ENCODE results near the gene ICOS.

ICOS gene, protein sequence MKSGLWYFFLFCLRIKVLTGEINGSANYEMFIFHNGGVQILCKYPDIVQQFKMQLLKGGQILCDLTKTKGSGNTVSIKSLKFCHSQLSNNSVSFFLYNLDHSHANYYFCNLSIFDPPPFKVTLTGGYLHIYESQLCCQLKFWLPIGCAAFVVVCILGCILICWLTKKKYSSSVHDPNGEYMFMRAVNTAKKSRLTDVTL

DNA sequence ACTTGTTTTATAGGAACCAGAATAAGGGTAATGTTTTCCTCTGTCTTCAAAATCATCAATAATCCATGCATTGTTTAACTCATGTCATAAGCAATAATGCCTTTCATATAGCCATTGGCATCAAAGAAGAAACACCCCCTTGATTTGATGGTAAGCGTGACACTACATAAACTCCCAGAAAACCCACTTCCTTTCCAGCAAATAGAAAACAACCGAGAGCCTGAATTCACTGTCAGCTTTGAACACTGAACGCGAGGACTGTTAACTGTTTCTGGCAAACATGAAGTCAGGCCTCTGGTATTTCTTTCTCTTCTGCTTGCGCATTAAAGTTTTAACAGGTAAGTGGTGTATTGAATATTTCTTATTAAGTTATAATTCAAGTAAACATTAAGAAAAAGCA lies at the start of gene ICOS:
ICOS (plus strand) TSS at position 229 of the 400 bp plus-strand sequence; CDS start at position 281, 52 bp downstream.
- DNase-seq, result no peak

DNA sequence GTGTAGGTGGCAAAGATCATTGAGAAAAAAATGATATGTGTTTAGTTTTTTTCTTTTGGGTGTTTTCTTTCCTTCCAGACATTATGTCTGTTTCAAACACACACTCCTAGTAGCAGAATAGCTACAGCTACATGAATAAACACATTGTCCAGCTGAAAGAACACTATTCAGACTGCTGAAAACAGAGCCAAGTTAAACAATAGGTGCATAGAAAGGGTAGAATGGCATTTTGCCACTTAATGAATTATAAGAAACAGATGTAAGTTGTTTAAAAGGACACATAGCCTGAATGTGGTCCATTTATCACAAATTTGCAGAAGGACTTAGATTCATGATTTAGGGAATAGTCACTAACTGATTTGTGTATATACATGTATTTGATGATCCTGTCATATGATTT lies 48.9 kb upstream of the ICOS start:
- no peak for DNase-seq

DNA sequence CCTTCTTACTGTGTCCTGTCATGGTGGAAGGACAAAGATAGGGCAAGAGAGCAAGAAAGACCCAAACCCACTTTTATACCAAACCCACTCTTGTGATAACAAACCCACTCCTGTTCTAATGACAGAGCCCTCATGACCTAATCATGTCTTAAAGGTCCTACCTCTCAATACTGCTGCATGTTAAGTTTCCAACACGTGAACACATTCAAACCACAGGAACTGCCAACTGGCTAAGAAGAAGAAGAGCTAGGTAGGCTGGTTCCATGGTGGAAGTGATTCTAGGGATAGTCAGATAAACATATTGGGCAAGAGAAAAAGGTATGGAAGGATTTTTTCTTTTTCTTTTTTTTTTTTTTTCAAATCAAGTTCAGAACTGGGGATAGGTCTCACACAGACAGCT lies 47.0 kb upstream of the ICOS start:
- DNase-seq, result no peak

DNA sequence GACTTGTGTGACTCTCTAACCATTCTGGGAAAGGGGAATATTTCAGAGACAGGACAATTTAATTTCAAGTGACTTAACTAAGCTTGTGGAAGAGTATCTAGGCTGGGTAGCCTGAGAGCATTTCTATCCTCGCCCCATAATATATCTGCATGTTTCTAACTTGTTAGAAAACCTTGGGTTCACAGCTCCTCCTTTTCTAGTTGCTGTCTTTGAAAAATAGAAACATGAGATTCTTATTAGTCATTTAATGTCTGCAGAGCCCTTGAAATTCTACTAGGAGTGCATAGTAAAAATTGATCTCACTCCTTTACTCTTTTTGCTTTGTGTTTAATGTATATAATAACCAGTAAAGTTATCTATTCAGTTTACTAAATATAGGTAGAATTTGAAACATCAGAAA lies 46.6 kb upstream of the ICOS start:
- no peak for DNase-seq

DNA sequence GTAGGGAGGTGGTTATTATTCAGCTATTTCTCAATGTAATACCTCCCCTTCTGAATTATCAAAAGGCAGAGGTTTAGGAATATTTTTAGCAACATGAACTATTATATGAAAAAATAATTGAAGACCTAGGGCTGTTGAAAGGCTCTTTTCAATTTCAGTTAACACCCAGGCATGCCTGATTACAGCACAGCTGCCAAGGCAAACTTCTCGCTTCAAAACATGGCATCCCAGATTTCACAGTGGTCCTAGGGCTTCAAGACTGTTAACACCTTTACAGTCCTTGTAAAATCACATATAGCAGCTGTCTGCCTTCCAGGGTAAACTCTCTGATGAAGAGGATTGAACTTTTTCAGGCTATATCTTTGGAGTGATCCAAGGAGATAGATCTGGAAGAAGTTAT lies 45.8 kb upstream of the ICOS start:
- no peak for DNase-seq

DNA sequence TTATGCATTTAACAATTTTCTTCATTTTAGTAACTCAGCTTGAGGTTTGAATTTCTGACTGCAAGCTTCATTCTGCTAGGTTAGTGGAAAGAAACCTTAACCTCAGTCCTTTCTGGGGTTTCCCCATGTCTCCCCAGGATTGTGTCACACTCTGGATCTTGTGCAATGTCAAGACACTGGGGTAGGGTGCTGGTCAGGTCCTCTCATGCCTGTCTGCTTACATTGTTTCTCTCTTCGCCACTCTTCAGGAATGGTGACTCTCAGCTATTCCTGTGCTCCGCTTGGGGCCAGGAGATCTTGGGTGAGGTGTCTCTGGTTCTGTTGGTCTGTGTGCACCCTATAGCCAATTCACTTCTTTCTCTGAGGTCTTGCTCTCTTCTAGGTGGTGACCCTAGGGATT lies 45.1 kb upstream of the ICOS start:
- DNase-seq, result no peak

DNA sequence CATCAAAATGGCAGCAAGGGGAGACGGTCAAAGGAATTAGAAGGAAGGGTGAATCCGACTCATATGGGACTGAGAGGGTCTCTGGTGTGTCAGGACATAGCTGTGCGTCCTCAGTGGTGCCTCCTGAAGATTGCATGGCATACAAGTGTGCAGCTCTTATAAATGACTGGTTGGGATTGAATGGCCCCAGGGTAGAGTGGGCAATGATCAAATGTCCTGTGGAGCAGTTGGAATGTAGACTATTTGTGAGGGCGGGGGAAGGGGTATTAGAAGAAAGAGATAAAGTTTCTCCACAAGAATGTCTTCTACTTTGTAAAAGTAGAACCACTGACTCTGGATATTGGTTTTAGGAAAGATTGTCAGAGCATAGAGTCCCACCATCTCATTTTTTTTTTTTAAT lies 44.4 kb upstream of the ICOS start:
- no peak for DNase-seq

DNA sequence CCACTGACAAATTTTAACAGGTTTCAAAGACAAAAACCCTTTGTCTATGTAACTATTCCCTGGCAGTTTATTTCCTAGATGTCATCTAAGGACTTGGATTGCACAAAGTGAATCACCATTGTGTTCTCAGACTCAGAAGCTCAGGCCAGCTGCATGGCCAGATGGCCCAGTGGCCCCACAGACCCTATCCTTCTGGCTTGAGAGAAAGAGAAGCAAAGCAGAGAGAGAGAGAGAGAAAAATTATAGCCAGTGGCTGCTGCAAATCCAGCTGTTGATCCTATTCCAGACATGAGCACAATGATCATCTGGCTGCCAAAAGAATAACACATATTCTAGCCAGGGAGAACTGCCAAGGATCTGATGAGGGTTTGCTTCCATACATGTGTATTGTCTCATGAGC lies 43.2 kb upstream of the ICOS start:
- no peak for DNase-seq

DNA sequence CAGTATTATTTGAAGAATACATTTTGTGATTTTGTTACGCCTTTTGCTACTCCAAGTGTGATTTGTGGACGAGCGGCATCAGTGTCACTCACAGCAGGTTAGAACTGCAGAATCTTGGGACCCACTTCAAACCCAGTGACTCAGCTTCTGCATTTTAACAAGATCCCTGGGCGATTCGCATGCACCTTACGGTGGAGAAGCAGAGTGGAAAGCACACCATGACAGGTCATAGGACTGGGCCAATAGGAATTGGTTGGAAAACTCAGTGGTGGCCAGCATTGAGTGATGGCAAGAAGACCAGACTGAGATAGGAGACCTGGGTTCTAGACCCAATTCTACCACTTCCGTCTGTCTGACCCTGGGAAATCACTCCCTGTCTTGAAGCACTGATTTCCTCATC lies 42.7 kb upstream of the ICOS start:
- no peak for DNase-seq

DNA sequence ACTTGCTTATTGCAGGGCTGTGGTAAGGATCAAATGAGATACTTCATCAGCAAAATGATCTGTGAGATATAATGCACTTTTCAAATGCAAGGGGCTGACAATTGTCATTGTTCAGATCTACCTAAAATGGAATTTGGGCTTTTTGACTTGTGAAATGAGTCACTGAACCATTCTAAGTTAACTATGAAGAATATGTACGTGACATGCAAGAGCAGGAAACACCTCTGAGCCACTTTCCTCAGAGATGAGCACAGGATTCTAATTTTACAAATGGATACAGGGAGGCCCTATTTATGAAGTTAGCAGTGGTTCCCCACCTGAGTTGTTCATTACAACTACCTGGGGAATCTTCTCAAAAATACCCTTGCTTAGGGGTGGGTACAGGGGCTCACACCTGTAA lies 42.3 kb upstream of the ICOS start:
- DNase-seq, result no peak

DNA sequence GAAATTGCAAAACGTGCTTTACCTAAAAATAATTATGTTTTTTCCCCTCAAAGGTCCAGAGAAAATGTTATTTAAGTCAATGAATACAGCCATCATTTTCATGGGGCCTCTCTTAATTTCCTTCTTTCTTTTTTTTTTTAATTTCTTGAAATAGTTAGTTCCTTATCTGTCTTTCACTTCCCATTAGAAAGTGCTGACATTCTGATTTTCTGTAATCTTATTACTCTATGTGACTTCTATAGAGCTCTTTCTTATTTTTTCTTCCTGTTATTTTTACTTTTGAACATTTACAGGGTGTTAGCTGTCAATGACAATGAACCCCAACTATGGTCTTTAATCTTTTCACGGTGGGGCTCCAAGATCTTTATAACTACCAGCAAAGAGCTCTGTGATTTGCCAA lies 39.0 kb upstream of the ICOS start:
- DNase-seq, result no peak

DNA sequence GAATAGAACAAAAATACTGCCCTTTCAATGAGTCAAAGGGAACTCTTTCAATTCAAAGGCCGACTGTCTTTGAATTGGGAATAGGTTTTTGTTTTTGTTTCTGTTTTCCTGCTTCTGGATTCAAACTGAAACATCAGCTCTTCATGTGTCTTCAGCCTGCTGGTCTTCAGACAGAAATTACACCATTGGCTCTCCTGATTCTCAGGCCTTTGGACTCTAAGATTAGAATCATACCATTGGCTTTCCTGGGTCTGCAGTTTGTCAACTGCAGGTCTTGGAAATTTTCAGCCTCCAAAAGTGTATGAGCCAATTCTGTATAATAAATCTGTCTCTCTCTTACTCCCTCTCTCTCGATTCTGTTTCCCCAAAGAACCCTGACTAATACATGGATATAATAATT lies 37.9 kb upstream of the ICOS start:
- no peak for DNase-seq

DNA sequence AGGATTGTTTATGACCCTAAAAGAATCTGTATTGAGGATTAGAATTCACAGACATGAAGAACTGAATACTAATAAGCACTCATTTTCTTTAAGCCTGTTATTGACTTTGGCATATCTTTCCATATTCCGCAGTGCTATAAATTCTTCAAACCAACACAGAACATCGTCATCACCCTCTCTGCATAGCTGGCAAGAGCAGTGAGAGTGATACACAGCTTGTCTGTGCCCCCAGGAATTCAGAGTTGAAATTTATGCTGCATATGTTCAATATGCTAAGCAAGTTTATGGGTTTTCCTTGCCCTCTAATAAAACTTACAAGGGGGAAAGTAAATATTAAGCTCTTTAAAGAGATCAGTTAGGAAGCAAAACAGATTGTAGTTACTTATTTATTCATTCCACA lies 36.3 kb upstream of the ICOS start:
- no peak for DNase-seq

DNA sequence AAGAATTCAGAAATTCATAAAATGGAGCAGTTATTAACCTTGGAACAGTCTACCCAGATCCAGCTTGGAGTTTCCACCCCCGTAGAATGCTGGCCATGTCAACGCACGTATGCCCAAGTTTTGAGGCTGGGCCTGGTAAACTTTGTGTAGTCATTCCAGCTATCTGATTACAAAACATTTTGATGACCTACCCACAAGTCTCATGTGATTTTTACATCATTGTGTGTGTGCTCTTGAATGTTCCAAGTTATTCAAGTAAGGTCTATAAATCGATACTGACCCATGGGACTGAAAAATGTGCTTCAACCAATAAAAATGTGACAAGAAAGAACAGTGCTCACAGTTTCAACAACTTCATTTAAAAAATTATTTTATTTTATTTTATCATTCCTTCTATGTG lies 32.5 kb upstream of the ICOS start:
- no peak for DNase-seq

DNA sequence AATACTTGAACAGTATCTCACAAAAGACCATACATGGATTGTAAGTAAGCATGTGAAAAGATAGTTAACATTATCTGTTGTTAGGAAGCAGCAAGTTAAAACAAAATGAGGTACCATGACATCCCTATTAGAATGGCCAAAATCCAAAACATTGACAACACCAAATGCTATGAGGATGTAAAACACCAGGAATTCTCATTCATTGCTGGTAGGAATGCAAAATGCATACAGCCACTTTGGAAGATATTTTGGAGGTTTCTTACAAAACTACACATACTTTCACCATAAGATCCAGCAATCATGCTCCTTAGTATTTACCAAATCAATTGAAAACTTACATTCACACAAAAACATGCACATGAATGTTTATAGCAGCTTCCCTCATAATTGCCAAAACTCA lies 30.9 kb upstream of the ICOS start:
- no peak for DNase-seq

DNA sequence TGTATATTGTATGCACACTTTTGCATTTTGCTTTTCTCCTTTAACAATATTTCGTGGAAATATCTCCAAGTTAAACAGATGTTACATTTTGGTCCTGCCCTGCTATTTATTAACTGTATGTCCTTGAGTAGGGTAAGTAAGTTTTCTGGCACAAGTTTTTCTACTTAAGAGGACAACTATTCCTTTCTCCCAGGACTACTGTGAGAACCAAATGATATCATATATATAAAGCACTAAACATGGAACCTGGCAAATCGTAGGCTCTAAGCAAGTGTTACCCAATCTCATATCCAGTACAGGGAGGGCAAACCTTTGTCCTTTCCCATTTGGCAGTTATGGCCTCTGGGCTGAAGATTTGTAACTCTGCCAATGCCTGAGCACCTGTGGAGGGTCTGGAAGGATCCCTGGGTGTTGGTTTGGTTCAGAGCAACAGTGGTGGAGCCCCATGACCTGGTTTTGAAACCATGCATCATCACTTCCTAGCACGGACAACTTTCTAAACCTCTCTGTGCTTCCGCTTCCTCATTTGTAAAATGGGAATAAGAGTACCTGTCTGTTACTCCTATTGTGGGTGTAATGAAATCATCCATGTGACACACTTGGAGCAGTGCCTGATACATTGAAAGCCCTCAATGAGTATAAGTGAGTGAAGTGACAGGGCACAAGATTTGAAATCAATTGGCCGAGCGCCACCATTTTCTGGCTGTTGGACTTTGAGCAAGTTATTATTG lies 28.3 kb upstream of the ICOS start:
- DNase-seq, result no peak

DNA sequence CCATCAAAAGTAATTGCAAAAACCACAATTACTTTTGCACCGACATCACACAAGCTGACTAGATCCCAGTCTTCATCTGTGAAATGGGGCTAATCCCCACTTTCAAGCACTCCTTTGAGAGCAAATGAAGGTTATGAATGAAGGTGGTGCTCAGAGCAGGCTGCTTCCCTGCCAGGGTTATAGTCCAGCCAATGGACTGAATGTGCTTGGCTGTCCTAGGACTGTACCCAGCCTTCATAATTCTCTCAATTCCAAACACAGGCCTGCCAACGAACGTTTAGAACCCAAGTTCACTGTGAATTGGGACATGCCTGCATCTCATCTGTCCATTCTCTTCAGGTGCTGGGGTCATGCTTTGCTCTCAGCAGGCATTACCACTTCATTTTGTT lies 27.8 kb upstream of the ICOS start:
- DNase-seq, result no peak

DNA sequence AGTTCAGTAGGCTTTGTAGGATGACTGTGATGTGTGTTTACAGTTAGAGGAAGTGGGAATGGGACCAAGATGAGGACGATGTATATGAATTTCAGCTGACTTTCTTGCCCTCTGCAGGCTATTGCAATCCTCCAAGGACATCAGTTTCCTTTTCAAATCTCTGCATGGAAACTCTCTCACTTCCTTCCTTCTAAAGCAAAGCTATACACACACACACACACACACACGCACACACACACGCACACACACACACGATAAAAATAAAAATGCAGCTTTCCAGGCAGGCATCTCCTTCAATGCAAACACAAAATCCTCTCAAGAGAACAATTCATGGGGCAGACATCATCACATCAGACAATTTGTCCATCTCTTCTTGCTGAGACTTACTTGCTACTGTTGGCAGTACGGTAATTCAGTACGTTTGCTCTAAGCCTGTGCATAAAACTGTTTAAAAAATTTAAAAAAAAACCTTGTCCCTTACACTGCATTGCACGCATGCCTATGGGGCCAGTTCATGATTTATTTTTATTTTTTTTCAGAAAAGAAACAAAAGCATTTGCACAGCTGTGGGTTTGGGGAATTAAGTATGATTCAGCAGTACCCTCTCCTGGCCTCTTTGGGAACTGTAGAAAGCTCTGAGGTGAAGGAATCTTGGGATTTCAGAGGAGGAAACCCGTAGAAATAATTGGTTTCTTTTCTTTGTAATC lies 27.1 kb upstream of the ICOS start:
- DNase-seq, result no peak

DNA sequence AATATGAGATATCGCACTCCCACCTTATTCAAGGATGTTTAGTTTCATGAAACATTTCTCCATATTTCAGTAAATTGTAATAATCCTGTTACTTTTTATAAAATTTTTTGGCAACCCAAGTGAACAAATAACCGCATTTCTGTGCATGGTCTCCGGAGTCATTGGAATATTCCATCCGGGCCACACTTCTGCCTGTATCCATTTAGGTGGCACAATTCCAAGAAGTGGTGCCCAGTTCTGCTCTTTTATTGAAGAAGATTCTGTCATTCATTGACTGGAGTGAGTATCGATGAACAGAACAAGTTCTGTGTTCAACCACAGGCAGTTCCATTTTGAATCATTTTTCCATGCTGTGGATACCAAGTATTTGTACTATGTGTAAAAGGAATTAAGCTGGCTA lies 26.6 kb upstream of the ICOS start:
- DNase-seq, result no peak

DNA sequence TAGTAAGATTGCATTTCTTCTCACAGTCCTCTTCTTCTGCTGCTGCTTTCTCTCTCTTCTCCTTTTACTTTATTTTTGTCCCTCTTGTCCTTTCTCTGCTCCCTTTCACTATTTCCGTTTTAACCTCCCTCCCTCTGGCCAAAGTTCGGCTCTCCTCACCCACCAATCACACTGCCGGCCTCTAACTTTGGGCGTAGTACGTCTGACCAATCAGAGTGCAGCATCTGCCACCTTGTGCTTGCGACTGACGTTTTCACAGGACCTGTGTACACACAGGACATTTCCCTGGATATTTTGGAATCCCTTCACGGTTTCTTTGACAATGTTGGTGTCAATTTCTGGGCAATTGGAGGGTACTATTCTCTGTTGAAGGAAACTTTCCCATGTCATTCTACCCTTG lies 22.6 kb upstream of the ICOS start:
- DNase-seq, result no peak

DNA sequence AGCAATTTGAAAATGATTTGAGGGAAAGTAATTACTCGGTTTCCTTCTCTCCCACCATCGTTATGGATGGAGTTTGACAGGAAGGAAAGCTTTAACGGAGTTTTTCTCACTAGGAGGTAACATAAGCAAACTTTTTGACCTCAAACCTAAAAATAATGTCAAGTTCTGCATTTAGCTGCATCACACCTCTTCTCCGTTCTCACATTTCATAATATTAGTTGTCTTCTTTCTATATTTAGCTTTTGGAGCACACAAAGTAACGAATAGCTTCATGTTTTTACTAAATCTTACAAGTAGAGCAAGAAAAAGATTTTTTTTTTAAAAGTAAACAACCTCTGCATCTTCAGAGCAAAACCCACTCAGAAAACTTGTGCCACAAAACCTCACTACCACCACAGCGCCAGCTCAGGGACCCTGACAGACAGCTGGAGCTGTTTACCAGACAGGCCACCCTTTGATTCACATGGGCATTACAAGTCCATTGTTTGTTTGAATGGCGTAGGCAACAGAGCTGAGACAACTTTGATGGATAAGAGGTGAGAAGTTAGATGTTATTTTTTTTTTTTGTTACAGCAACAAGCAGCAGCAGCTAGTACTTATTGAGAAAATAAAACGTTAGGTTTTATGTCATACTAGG lies 21.9 kb upstream of the ICOS start:
- DNase-seq, result no peak

DNA sequence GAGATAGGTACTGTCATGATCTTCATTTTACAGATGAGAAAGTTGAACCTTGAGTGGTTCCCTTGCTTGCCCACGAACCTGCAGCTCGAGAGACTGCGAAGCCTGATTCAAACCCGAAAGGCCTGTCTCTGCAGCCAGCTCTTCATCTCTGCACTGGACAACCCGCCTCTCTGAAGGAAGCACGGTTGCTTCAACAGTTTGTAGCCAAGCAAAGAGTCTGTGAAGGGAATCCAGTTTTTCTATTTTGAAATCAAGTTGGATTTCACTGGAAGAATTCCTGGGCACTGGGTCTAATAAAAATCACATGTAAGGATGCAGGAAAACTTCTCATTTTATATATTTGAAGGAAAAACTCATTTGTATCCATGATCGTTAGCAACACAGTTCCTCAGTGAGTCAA lies 21.3 kb upstream of the ICOS start:
- DNase-seq, result no peak

DNA sequence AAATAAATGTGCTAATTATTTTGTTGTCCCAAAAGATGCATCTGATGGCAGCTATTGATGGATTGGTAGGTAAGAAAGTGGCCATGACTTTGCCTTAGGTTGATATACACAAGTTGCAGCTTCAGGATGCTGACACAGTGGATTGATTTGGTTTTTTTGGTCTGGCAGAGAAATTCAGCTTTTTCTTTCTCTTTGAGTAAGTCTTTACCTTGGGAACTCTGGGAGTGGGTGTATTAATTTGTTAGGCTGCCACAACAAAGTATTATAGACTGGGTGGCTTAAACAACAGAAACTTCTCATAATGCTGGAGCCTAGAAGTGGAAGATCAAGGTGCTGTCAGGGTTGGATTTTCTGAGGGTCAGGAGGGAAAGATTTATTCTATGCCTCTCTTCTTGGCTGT lies 19.8 kb upstream of the ICOS start:
- no peak for DNase-seq

DNA sequence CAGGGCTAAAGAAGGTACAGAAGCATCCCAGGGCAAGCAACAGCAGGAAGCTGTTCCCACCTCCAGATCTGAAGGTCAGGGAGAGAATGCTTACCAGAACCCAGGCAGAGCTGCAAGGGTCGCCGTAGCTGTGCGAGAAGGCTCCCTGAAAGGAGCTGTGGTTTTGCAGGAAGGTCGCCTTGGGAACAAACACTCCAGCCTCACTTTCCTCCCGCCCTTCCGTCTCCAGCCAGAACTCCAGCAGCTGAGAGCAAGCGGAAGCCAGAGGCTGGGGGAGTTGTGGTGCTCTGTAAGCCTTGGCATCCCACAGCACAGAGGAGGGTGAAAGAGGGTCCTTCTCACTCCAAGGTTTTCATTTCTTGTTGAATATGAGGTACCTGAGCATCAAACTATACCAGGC lies 18.3 kb upstream of the ICOS start:
- DNase-seq, result no peak
